H1 (cell line): ENCODE data around the gene ARAP3. TPM values are rescaled to one million over a fixed set of nuclear protein-coding genes. Genes with fewer than 3 reads are reported as not detected.

ENCODE experiments used
- ATF2 ChIP-seq: IDR thresholded peaks from 2 replicates; pipeline ENCODE4 v1.6.1; 2012; ENCODE audit warnings: low read length, inconsistent platforms
- CHD7 ChIP-seq: fragments of 300-600 bp; sonication (generic); IDR thresholded peaks from 2 replicates; pipeline ENCODE4 v1.7.1; 2012; ENCODE audit warnings: low read length, moderate library complexity, mild to moderate bottlenecking, inconsistent platforms; ENCODE audit not compliant: insufficient replicate concordance
- CTBP2 ChIP-seq: IDR thresholded peaks from 2 replicates; pipeline ENCODE4 v1.7.0; 2011; ENCODE audit warnings: borderline replicate concordance, mild to moderate bottlenecking, moderate library complexity, mixed read lengths, low read length; ENCODE audit not compliant: insufficient read depth, insufficient read length
- GTF2F1 ChIP-seq: IDR thresholded peaks from 2 replicates; pipeline ENCODE4 v1.6.1; 2012; ENCODE audit warnings: low read depth, low read length, improper control_type of control experiment, borderline replicate concordance
- SAP30 ChIP-seq: fragments of 300-600 bp; sonication (generic); IDR thresholded peaks from 2 replicates; pipeline ENCODE4 v1.7.1; 2012; ENCODE audit warnings: low read length, moderate library complexity, mild to moderate bottlenecking, inconsistent platforms; ENCODE audit not compliant: insufficient read depth, insufficient replicate concordance
- SUZ12 ChIP-seq: fragments of 200-600 bp; sonication (generic); IDR thresholded peaks from 2 replicates; pipeline ENCODE4 v1.6.1; 2012; ENCODE audit warnings: mild to moderate bottlenecking, inconsistent platforms, low read length, moderate library complexity, mixed read lengths
- polyA plus RNA-seq, 7 experiments: library from polyadenylated mRNA; depleted of rRNA in 3 of 7; stranded (reverse) in 5 of 7; unstranded in 2 of 7; fragments of >200 nt in 5 of 7; fragments of 200-250 nt in 2 of 7; gene quantifications; 1 replicate in 5 of 7; 2 replicates in 1 of 7; 4 replicates in 1 of 7; pipeline versions ENCODE4 v1.2.1 to v1.2.3, GENCODE V29; 2011 to 2013; ENCODE audit warnings: missing spikeins in 2 of 7, mixed read lengths in 2 of 7
- total RNA-seq: library from RNA; stranded (reverse); fragmentation: NEBNext Ultra II Directional; extraction: Animal tissue kit (Norgen Biotek cat#: 25700); gene quantifications from 2 replicates; pipeline ENCODE4 v1.2.1, GENCODE V29; 2021

The ARAP3 gene
- total and polyA plus RNA-seq, 2 of the 8 experiments (the other 6 are each of a cell fraction or from before 2014, with no cell fraction given): 14.4 to 48.6 TPM

- TF ChIP-seq CHD7 (no peak), ATF2 (no peak), SAP30 (no peak), SUZ12 (no peak), GTF2F1 (no peak), CTBP2 (no peak)
- TF ChIP-seq, all 59 proteins: peak for 0
These were observed 26.0 kb upstream of the ARAP3 start (continued) for GRCh38 chr5:141708016-141708415.
